ENCODE measurements around the gene FRMD8.

GRCh38 chr11:65436412-65437032, 50.1 kb downstream of the FRMD8 start:
- TF ChIP-seq CTCF (IDR thresholded peaks at IDR 0.05; ENCODE audit: poor library complexity): no peak
- no peak for TF ChIP-seq EZH2phosphoT487 (IDR thresholded peaks at IDR 0.05; ENCODE audit: low read depth, severe bottlenecking, unreplicated experiment)
